ENCODE results near the gene NXPE2. TPM values are rescaled to one million over a fixed set of nuclear protein-coding genes. Genes with fewer than 3 reads are reported as not detected.

Gene NXPE2
- total RNA-seq, 1 experiment from 2014 or later = 0.11 TPM

GRCh38 chr11:114713756-114714155 is 35.4 kb downstream of the NXPE2 start:
- no peaks in the 10 kb centered on the region for H3K27me3 Mint-ChIP-seq (ENCODE audit: low read depth)
- Histone ChIP-seq H3K18ac (ENCODE audit: insufficient read length, low read depth, low read length) (no peak overlapping the region), H2BK20ac (ENCODE audit: low read depth, low read length, poor library complexity, severe bottlenecking) (no peak overlapping the region), H4K91ac (ENCODE audit: insufficient read length, low read depth, low read length) (no peak overlapping the region), H3K4ac (ENCODE audit: low read depth, low read length) (no peak overlapping the region), H3K56ac (ENCODE audit: insufficient read length, low read depth, low read length) (no peak overlapping the region), H2BK15ac (ENCODE audit: low read depth, low read length) (no peak overlapping the region), H3K79me1 (ENCODE audit: insufficient read depth, low read depth, low read length, poor library complexity, severe bottlenecking) (no peaks in the 10 kb centered on the region), H2AK5ac (ENCODE audit: insufficient read length, low read length) (no peak overlapping the region), H3K23ac (ENCODE audit: insufficient read length, low read depth, low read length) (no peak overlapping the region), H4K8ac (replicated peaks; ENCODE audit: insufficient read length, low read depth, low read length) (no peak overlapping the region), H3K9ac (ENCODE audit: extremely low read depth, insufficient read length, low read length) (no peak overlapping the region), H3K27me3 (ENCODE audit: insufficient read depth, low read length) (no peaks in the 10 kb centered on the region), H4K20me1 (ENCODE audit: control insufficient read depth, insufficient read depth, insufficient read length) (no peaks in the 10 kb centered on the region), H2BK12ac (ENCODE audit: insufficient read length, low read depth, low read length) (no peak overlapping the region), H2BK120ac (ENCODE audit: low read depth, low read length, poor library complexity, severe bottlenecking) (no peak overlapping the region), H2BK5ac (ENCODE audit: insufficient read length, low read length) (no peak overlapping the region), H3K27ac (ENCODE audit: insufficient read length, low read depth, low read length) (no peak overlapping the region), H3K79me2 (ENCODE audit: insufficient read depth, low read length) (no peaks in the 10 kb centered on the region), H3K4me1 (ENCODE audit: insufficient read depth, low read length) (no peaks in the 10 kb centered on the region), H3K4me2 (ENCODE audit: insufficient read depth, insufficient read length, low read length) (no peak overlapping the region), H3K9me3 (ENCODE audit: control insufficient read depth, low read depth, low read length) (no peaks in the 10 kb centered on the region), H4K5ac (ENCODE audit: insufficient read length, low read depth, low read length) (no peak overlapping the region), H2AFZ (ENCODE audit: low read length) (no peak overlapping the region), H3K23me2 (ENCODE audit: insufficient read length, low read depth, low read length, poor library complexity, severe bottlenecking) (no peaks in the 10 kb centered on the region), H3T11ph (ENCODE audit: low read length) (no peak overlapping the region), H3K14ac (ENCODE audit: insufficient read depth, low read length) (no peak overlapping the region)
- no peak overlapping the region for H3K27ac Mint-ChIP-seq
- peaks cover 0 to 7% (median 0%) of the 10 kb centered on the region in 3 experiments; a peak in 1 of 7 replicates for H3K36me3 Mint-ChIP-seq (ENCODE audit: insufficient read depth in 1 of 3, low read depth in 3 of 3)
- H3K4me1 Mint-ChIP-seq = no peaks in the 10 kb centered on the region
- H3K9me3 Mint-ChIP-seq = peaks cover 8 to 11% of the 10 kb centered on the region in 2 experiments; a peak in 3 of 5 replicates
- no peak for DNase-seq
- no peak overlapping the region for H3K4me3 Mint-ChIP-seq
- no peak for TF ChIP-seq CTCF (conservative IDR thresholded peaks at IDR 0.05)
- WGBS (ENCODE audit: extremely low coverage, insufficient read length, low lambda C conversion rate) = no CpG with 5 or more reads among the region's 2 CpGs

Measured in H9 (cell line).